Left renal pelvis (tissue), 4 donors: ENCODE data around the gene CUL5. TPM values are rescaled to one million over a fixed set of nuclear protein-coding genes. Genes with fewer than 3 reads are reported as not detected.

Experiments
- DNase-seq, 4 donors: peaks; one replicate each; pipeline ENCODE4 v3.0.0-alpha.2; 2013; ENCODE audit warnings: low read depth in 4 of 4, low spot score in 3 of 4
- polyA plus RNA-seq, 4 donors: library from polyadenylated mRNA; unstranded; fragments of 120-200 nt; gene quantifications; one replicate each; pipeline ENCODE4 v1.2.1, GENCODE V29; 2013; ENCODE audit not compliant: insufficient read length in 4 of 4

CUL5 gene
- polyA plus RNA-seq: 10 to 100 TPM; 27.8 to 50.7 (median 46.2) TPM

- peak; percentile 87 to 90 (median 90) for DNase-seq
Observed at GRCh38 chr11:108008656-108009496, at the start of gene CUL5. TSS of gene CUL5 (plus strand) at chr11:108008898. CDS start at chr11:108009349, 451 bp downstream.

DNA sequence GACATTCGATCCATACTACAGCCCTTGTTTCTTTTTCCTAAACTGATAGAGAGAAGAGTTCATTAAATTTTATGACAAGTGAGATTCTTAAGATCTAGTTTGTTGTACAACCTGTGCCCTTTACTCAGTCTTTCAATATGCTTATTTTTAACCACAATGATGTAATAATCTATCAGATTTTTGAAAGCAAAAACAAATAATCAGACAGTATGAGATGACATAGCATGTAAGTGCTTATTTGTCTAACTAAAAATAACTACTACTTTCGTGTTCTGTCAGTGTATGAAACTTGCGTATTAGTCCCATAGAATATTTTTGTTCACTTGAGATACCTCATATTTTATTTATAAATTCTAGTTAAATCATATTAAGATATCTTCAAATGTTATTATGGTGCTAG lies 47.2 kb upstream of the CUL5 start:
- DNase-seq: no peak

DNA sequence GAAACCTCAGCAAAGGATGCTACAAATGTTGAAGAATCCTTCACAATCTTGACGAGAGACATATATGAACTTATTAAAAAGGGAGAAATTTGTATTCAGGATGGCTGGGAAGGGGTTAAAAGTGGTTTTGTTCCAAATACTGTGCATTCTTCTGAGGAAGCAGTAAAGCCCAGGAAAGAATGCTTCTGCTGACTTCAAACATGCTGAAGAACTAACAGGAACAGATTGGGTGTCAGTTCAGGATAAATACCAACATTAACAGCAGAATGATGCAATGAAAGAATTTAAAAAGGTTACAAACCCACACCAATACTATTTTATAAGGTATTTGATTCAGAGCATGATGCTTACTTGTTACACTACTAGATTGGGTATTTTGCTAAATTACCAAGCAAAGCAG lies 46.5 kb upstream of the CUL5 start:
- no peak for DNase-seq

- DNase-seq: no peak
Observed at GRCh38 chr11:107963091-107963490, 45.6 kb upstream of the CUL5 start.

DNA sequence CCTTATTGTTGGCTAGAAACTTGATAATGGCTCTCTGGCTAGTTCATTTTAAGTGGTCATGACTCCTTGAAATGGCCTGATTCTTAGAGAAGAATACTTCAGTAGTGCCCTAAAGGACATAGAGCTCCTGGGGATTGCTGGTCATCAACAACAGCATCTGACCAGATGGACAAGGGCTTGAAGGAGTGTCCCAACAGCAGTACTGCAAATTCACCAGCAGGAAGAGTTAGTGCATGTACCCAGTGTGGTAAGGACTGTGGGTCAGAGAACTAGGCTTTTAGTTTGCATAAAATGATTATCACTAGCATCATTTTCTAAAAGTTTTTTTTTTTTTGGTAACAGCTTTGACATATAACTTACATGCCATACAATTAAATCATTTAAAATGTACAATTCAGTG lies 39.5 kb upstream of the CUL5 start:
- no peak for DNase-seq

DNA sequence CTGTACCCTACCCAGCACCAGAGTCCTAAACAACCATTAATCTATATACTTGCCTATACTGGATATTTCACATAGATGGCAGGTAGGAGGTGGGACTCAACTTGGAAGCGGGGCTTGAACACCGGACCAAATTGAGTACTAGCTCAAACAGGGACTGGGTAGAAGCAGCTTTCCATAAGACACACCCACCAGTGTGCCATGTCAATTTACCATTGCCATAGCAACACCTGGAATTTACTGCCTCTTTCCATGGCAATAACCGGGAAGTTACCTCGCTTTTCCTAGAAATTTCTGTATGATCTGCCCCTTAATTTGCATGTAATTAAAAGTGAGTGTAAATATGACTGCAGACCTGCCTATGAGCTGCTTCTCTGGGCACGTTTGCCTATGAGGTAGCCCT lies 38.6 kb upstream of the CUL5 start:
- DNase-seq: no peak

- no peak for DNase-seq
Observed at GRCh38 chr11:107973641-107974040, 35.1 kb upstream of the CUL5 start.

- DNase-seq: no peak
Observed at GRCh38 chr11:107988397-107989158, 20.1 kb upstream of the CUL5 start.

DNA sequence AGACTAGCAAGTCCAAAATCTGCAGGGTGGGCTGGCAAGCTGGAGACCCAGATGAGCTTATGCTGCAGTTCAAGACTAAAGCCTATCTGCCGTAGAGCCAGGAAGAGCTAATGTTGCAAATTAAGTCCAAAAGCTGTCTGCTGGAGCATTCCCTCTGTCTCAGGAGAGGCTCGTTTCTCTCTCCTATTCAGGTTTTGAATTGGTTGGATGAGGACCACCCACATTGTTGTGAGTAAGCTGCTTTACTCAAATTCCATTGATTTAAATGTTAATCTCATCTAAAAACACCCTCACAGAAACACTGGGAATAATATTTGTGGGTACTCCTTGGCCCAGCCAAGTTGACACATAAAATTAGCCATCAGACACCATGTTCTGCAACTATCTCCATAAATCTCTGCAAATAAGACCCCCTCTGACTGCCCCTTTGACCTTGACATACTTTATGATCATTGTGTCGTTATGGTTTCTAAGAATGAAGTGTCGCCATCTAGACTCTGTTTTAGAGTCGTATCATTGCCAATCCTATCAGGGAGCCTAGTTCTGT lies 16.8 kb upstream of the CUL5 start:
- no peak for DNase-seq

- no peak for DNase-seq
Observed at GRCh38 chr11:107996006-107996776, 12.5 kb upstream of the CUL5 start.

DNA sequence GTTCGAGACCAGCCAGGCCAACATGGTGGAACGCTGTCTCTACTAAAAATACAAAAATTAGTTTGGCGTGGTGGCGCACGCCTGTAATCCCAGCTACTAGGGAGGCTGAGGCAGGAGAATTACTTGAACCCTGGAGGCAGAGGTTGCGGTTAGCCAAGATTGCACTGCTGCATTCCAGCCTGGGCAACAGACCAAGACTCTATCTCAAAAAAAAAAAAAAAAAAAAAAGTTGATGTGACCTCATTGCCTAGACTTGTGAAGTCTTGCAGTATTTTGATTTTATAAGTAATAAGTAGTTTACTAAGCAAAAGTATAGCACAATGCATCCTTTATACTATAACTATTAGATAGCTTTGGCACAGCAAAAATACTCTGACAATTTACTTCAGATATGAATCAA lies 9.9 kb upstream of the CUL5 start:
- no peak for DNase-seq

- DNase-seq: peak in 2 of 4 donors; percentile 14 to 25
Observed at GRCh38 chr11:107999759-108000455, 8.8 kb upstream of the CUL5 start.

DNA sequence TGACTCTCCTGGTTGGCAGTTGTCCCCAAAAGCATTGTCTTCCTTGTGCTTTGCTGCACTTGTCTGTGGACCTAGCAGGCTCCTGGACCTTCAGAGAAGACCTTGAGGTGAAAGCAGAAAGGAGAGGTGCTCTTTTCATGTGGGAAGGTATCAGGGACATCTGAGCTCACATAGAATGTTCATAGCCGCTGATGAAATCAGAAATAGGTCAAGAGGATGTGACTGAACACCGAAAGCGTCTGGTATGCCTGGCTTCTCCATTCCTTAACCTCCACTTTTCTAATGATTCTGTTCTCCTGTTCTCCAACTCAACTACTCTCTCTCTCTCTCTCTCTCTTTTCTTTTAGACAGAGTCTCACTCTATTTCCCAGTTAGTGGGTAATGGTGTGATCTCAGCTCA lies 6.2 kb upstream of the CUL5 start:
- DNase-seq: no peak

DNA sequence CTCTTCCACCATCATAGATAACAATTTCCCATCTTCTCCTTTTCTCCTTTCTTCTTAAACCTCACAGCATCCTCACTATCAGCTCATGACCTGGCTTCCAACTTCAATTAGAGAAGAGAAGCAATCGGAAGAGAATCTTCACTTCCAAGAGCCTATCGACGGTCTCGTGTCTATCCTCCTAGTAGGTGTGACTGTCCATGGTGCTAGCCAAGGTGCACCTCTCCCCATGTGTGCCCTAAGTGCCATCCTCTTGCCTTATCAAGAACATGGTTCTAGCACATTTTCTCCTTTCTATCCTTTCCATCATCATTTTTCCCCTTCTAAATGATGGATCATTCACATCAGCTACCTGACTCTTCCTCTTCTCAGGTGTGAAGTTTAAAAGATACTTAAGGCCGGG lies 5.1 kb upstream of the CUL5 start:
- no peak for DNase-seq

- no peak for DNase-seq
Observed at GRCh38 chr11:108007819-108008218, 879 bp upstream of the CUL5 start.

- peak in 1 of 4 donors; percentile 6 for DNase-seq
Observed at GRCh38 chr11:108009497-108010370, 1.0 kb downstream of the CUL5 start.

GRCh38 chr11:108012139-108012725 lies 3.5 kb downstream of the CUL5 start:
- no peak for DNase-seq

DNA sequence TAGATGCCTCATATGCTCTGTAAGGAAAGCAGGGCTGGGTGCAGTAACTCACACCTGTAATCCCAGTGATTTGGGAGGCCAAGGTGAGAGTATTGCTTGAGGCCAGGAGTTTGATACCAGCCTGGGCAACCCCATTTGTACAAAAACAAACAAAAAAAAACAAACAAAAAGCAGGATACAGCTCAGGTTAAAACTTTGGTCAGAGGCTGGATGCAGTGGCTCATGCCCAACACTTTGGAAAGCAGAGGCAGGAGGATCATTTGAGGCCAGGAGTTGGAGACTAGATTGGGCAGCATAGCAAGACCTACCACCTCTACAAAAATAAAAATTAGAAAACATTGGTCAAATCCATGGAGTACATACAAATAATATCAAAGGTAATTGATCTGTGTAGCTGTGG lies 7.9 kb downstream of the CUL5 start:
- DNase-seq: no peak

GRCh38 chr11:108018708-108019107 lies 10.0 kb downstream of the CUL5 start:
- DNase-seq: no peak
